ENCODE results near the gene DBP.

Gene DBP

GRCh38 chr19:48603850-48604249 lies 33.3 kb downstream of the DBP start:
- DNase-seq (ENCODE audit: low read depth) = no peak
- TF ChIP-seq CTCF (IDR thresholded peaks at IDR 0.05; ENCODE audit: low read depth, low read length, missing control alignments) = no peak
- no peak overlapping the region for H3K4me3 ChIP-seq (ENCODE audit: low read depth, low read length)
- in situ Hi-C loops (cut with HindIII; ENCODE audit: low sequenced_read_pairs) = no loop called here

- in situ Hi-C loops (cut with HindIII; ENCODE audit: low sequenced_read_pairs) = no loop called here
- no peak for DNase-seq (ENCODE audit: low read depth)
- H3K4me3 ChIP-seq (ENCODE audit: low read depth, low read length) = no peak overlapping the region
- TF ChIP-seq CTCF (IDR thresholded peaks at IDR 0.05; ENCODE audit: low read depth, low read length, missing control alignments) = no peak
These were observed 33.7 kb downstream of the DBP start for GRCh38 chr19:48603449-48603848.

GRCh38 chr19:48603001-48603400 lies 34.2 kb downstream of the DBP start:
- in situ Hi-C loops (cut with HindIII; ENCODE audit: low sequenced_read_pairs) = no loop called here
- no peak overlapping the region for H3K4me3 ChIP-seq (ENCODE audit: low read depth, low read length)

DNA sequence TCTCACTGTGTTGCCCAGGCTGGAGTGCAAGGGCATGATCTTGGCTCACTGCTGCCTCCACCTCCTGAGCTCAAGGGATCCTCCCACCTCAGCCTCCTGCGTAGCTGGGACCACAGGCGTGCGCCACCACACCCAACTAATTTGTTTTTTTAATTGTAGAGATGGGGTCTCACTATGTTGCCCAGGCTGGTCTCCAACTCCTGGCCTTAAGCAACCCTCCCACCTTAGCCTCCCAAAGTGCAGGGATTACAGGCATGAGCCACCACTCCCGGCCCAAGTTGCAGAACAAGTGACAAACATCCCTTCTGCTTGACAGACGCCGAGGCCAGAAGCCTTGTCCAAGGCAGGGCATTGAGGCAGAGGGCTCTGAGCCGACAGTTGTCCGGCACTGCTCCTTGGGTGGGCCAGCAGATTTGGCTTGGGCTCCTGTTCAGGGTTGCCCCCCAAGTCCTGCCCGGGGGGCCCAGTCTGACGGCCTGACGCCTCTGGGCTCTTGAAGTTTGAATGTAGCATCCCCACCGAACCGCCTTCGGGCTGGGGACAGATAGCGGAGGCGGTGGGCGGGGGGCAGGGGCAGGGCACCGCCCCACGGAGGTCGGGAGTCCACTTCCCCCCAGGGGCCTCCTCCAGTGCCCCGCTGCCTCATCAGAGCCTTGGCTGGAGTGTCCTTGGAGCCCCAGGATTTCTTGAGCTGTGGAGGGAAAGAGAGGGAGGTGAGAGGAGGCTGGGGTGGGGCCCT lies 36.3 kb downstream of the DBP start:
- DNase-seq (ENCODE audit: low read depth) = no peak
- no peak for TF ChIP-seq CTCF (IDR thresholded peaks at IDR 0.05; ENCODE audit: low read depth, low read length, missing control alignments)
- in situ Hi-C loops (cut with HindIII; ENCODE audit: low sequenced_read_pairs) = no loop called here
- no peak overlapping the region for H3K4me3 ChIP-seq (ENCODE audit: low read depth, low read length)

More at GRCh38 chr19:48603001-48603400, 34.2 kb downstream of the DBP start:
- no peak for DNase-seq (ENCODE audit: low read depth)
- TF ChIP-seq CTCF (IDR thresholded peaks at IDR 0.05; ENCODE audit: low read depth, low read length, missing control alignments) = no peak

DNA sequence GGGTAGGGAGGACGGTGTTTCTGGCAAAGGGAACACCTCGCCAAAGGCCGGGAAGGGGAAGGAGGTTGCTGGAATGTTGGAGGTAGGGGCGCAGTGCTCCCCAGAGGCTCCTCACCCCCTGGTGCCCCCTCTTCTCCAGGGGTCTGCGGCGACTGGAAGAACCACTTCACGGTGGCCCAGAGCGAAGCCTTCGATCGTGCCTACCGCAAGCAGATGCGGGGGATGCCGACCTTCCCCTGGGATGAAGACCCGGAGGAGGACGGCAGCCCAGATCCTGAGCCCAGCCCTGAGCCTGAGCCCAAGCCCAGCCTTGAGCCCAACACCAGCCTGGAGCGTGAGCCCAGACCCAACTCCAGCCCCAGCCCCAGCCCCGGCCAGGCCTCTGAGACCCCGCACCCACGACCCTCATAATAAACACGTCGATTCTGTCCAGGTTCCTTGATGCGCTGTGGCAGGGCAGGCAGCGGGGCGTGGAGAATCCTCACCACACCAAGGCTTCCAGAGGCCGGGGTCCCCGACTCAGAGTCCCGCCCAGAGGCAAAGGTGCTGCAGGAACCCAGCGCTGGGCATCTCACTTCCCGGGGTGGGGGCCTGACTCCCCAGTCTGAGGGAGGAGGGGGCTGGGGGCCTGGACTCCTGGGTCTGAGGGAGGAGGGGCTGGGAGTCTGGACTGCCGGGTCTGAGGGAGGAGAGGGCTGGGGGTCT lies 38.0 kb downstream of the DBP start:
- H3K4me3 ChIP-seq (ENCODE audit: low read depth, low read length) = no peak overlapping the region
- in situ Hi-C loops (cut with HindIII; ENCODE audit: low sequenced_read_pairs) = no loop called here
- DNase-seq (ENCODE audit: low read depth) = no peak
- no peak for TF ChIP-seq CTCF (IDR thresholded peaks at IDR 0.05; ENCODE audit: low read depth, low read length, missing control alignments)

DNA sequence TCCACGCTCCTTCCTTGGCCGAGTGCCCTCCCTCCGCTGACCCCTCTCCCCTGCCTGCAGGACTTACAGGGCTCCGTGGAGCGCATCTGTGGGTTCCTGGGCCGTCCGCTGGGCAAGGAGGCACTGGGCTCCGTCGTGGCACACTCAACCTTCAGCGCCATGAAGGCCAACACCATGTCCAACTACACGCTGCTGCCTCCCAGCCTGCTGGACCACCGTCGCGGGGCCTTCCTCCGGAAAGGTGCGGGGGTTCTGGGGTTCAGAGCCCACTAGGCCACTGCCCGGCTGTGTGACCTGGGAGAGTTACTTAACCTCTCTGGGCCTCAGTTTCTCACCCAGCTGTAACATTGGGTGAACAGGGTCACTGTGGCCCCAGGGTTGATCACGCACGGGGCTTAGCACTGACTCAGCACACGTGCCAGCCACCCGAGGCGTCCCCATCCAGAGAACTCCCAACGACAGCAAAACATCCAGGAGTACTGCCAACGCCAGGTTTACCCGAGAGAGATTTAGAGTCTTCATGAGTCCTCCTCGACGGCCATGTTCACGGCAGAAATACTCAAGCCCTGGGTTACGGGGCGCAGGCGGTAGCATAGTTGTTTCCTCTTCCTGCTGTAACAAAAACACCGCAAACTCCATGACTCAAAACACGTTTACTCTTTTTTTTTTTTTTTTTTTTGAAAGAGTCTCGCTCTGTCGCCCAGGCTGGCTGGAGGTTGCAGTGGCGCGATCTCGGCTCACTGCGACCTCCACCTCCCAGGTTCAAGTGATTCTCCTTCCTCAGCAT lies 40.3 kb downstream of the DBP start:
- DNase-seq (ENCODE audit: low read depth) = no peak
- no peak for TF ChIP-seq CTCF (IDR thresholded peaks at IDR 0.05; ENCODE audit: low read depth, low read length, missing control alignments)
- no peak overlapping the region for H3K4me3 ChIP-seq (ENCODE audit: low read depth, low read length)
- in situ Hi-C loops (cut with HindIII; ENCODE audit: low sequenced_read_pairs) = no loop called here

Measured in astrocyte of the cerebellum (primary cell).